Measurements from ENCODE around the gene KIAA1958. TPM values are rescaled to one million over a fixed set of nuclear protein-coding genes. Genes with fewer than 3 reads are reported as not detected.

KIAA1958 gene
- total and polyA plus RNA-seq, 4 donors: 0.99 to 7.1 (median 3.3) TPM

DNA sequence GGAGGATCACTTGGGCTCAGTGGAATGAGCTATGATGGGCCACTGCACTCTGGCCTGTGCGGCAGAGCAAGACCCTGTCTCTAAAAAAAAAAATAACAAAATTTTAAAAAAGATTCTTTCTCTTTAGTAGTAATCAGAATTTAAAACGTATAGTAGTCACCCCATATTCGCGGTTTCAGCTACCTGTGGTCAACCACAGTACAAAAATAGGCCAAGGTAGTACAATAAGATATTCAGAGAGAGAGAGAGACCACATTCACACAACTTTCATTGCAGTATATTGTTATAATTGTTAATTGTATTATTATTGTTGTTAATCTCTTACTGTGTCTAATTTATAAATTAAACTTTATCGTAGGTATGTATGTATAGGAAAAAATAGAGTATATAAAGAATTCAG, 212.6 kb downstream of the KIAA1958 start:
- Histone ChIP-seq H3K36me3 (ENCODE audit: control insufficient read depth in 4 of 4, insufficient read depth in 3 of 4, low read depth in 1 of 4, low read length in 3 of 4) (peaks cover 0 to 5% (median 1%) of the 10 kb centered on the region in 4 donors), H3K9ac (ENCODE audit: low read depth in 1 of 2, low read length in 2 of 2) (no peak overlapping the region), H3K27ac (ENCODE audit: low read depth in 1 of 2, low read length in 2 of 2) (no peak overlapping the region), H3K4me3 (ENCODE audit: low read depth in 1 of 3, low read length in 3 of 3) (no peak overlapping the region), H3K27me3 (ENCODE audit: control insufficient read depth in 4 of 4, insufficient read depth in 4 of 4, low read length in 3 of 4) (no peaks in the 10 kb centered on the region), H3K9me3 (ENCODE audit: control insufficient read depth in 4 of 4, low read length in 3 of 4) (no peaks in the 10 kb centered on the region), H3K4me1 (ENCODE audit: control insufficient read depth in 4 of 4, insufficient read depth in 4 of 4, low read length in 3 of 4) (no peaks in the 10 kb centered on the region)
- TF ChIP-seq EGR1 (IDR thresholded peaks at IDR 0.05; ENCODE audit: low read depth in 2 of 2) (no peak), RXRA (IDR thresholded peaks at IDR 0.05) (no peak), TAF1 (conservative IDR thresholded peaks at IDR 0.05) (no peak), JUND (IDR thresholded peaks at IDR 0.05) (no peak), MAX (IDR thresholded peaks at IDR 0.05) (no peak)
- TF ChIP-seq, protein P1, sequence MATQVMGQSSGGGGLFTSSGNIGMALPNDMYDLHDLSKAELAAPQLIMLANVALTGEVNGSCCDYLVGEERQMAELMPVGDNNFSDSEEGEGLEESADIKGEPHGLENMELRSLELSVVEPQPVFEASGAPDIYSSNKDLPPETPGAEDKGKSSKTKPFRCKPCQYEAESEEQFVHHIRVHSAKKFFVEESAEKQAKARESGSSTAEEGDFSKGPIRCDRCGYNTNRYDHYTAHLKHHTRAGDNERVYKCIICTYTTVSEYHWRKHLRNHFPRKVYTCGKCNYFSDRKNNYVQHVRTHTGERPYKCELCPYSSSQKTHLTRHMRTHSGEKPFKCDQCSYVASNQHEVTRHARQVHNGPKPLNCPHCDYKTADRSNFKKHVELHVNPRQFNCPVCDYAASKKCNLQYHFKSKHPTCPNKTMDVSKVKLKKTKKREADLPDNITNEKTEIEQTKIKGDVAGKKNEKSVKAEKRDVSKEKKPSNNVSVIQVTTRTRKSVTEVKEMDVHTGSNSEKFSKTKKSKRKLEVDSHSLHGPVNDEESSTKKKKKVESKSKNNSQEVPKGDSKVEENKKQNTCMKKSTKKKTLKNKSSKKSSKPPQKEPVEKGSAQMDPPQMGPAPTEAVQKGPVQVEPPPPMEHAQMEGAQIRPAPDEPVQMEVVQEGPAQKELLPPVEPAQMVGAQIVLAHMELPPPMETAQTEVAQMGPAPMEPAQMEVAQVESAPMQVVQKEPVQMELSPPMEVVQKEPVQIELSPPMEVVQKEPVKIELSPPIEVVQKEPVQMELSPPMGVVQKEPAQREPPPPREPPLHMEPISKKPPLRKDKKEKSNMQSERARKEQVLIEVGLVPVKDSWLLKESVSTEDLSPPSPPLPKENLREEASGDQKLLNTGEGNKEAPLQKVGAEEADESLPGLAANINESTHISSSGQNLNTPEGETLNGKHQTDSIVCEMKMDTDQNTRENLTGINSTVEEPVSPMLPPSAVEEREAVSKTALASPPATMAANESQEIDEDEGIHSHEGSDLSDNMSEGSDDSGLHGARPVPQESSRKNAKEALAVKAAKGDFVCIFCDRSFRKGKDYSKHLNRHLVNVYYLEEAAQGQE (IDR thresholded peaks at IDR 0.05): no peak
- no peak for DNase-seq (ENCODE audit: low spot score)
- WGBS: 90% methylated on average over 5 of the region's 5 CpGs

DNA sequence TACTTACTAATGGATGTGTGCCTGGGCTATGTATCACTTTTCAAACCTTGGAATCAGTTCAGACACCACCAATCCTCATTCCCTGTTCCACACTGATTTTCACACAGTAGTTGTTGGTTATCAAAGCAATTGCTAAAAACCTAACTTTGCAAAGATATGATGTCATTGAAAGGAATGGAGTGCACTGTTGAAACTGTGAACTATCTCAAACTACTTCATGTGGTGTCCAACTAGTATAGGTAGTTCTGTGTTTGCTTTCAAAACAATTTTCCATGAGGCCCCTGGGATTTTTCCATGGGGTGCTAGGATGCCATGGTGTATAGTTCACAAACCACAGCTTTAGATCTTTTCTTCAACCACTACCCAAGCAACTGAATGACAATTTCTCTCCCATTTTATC, 213.5 kb downstream of the KIAA1958 start:
- H3K9ac ChIP-seq (ENCODE audit: low read depth in 1 of 2, low read length in 2 of 2): no peak overlapping the region
- no peaks in the 10 kb centered on the region for H3K9me3 ChIP-seq (ENCODE audit: control insufficient read depth in 4 of 4, low read length in 3 of 4)
- H3K27me3 ChIP-seq (ENCODE audit: control insufficient read depth in 4 of 4, insufficient read depth in 4 of 4, low read length in 3 of 4): no peaks in the 10 kb centered on the region
- no peaks in the 10 kb centered on the region for H3K4me1 ChIP-seq (ENCODE audit: control insufficient read depth in 4 of 4, insufficient read depth in 4 of 4, low read length in 3 of 4)
- no peak overlapping the region for H3K4me3 ChIP-seq (ENCODE audit: low read depth in 1 of 3, low read length in 3 of 3)
- H3K27ac ChIP-seq (ENCODE audit: low read depth in 1 of 2, low read length in 2 of 2): no peak overlapping the region
- DNase-seq (ENCODE audit: low spot score): no peak
- TF ChIP-seq RXRA (IDR thresholded peaks at IDR 0.05): no peak
- TF ChIP-seq, protein P1 (IDR thresholded peaks at IDR 0.05): no peak
- no peak for TF ChIP-seq ZBTB33 (IDR thresholded peaks at IDR 0.05)
- TF ChIP-seq, protein P2, sequence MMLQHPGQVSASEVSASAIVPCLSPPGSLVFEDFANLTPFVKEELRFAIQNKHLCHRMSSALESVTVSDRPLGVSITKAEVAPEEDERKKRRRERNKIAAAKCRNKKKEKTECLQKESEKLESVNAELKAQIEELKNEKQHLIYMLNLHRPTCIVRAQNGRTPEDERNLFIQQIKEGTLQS (IDR thresholded peaks at IDR 0.05): no peak
- TF ChIP-seq MAX (IDR thresholded peaks at IDR 0.05): no peak
- TF ChIP-seq SP1 (IDR thresholded peaks at IDR 0.05): no peak
- no peak for TF ChIP-seq GABPA (IDR thresholded peaks at IDR 0.05 in 1 of 2, conservative IDR thresholded peaks at IDR 0.05 in 1 of 2)
- TF ChIP-seq YY1 (IDR thresholded peaks at IDR 0.05): no peak
- TF ChIP-seq HNF4A (conservative IDR thresholded peaks at IDR 0.05): no peak
- no peak for TF ChIP-seq FOXA2 (IDR thresholded peaks at IDR 0.05)
- no peak for TF ChIP-seq FOXA1 (IDR thresholded peaks at IDR 0.05)
- no peak for TF ChIP-seq NR2F2 (IDR thresholded peaks at IDR 0.05)
- TF ChIP-seq TAF1 (conservative IDR thresholded peaks at IDR 0.05): no peak
- no peak for TF ChIP-seq HNF4G (IDR thresholded peaks at IDR 0.05)
- TF ChIP-seq JUND (IDR thresholded peaks at IDR 0.05): no peak
- TF ChIP-seq RAD21 (IDR thresholded peaks at IDR 0.05): no peak
- no peak for TF ChIP-seq CTCF (IDR thresholded peaks at IDR 0.05; ENCODE audit: low read depth, low read length, missing input control)
- no peak for TF ChIP-seq EGR1 (IDR thresholded peaks at IDR 0.05; ENCODE audit: low read depth in 2 of 2)
- H3K36me3 ChIP-seq (ENCODE audit: control insufficient read depth in 4 of 4, insufficient read depth in 3 of 4, low read depth in 1 of 4, low read length in 3 of 4): peaks cover 0 to 5% (median 1%) of the 10 kb centered on the region in 4 donors

Data from liver (tissue), 9 donors.